GM21423 (cell line): ENCODE measurements around the gene HIVEP3.

ENCODE experiments used
- ATAC-seq: cut with Tn5 transposase; IDR thresholded peaks from one replicate; pipeline ENCODE4 v1.9.1; 2021; ENCODE audit warnings: mild to moderate bottlenecking, moderate library complexity; ENCODE audit not compliant: unreplicated experiment

Gene HIVEP3

GRCh38 chr1:41621256-41621655 is 297.5 kb downstream of the HIVEP3 start:
- no peak for ATAC-seq

- no peak for ATAC-seq
These were observed 298.2 kb downstream of the HIVEP3 start for GRCh38 chr1:41620365-41621169.

- no peak for ATAC-seq
These were observed 299.0 kb downstream of the HIVEP3 start for GRCh38 chr1:41619511-41620364.

GRCh38 chr1:41618871-41619270 is 299.9 kb downstream of the HIVEP3 start:
- no peak for ATAC-seq

- no peak for ATAC-seq
These were observed 300.5 kb downstream of the HIVEP3 start for GRCh38 chr1:41618066-41618825.

- ATAC-seq: no peak
These were observed 301.4 kb downstream of the HIVEP3 start for GRCh38 chr1:41617336-41617735.

- no peak for ATAC-seq
These were observed 302.2 kb downstream of the HIVEP3 start for GRCh38 chr1:41616563-41616962.

GRCh38 chr1:41615981-41616380 is 302.7 kb downstream of the HIVEP3 start:
- ATAC-seq: no peak

GRCh38 chr1:41615316-41615715 is 303.4 kb downstream of the HIVEP3 start:
- ATAC-seq: no peak

GRCh38 chr1:41614818-41615217 is 303.9 kb downstream of the HIVEP3 start:
- ATAC-seq: no peak

GRCh38 chr1:41613689-41614574 is 304.8 kb downstream of the HIVEP3 start:
- no peak for ATAC-seq

GRCh38 chr1:41612953-41613352 is 305.8 kb downstream of the HIVEP3 start:
- ATAC-seq: no peak

GRCh38 chr1:41611932-41612450 is 306.7 kb downstream of the HIVEP3 start:
- no peak for ATAC-seq

GRCh38 chr1:41611068-41611931 is 307.4 kb downstream of the HIVEP3 start:
- ATAC-seq: no peak

GRCh38 chr1:41610361-41610760 is 308.4 kb downstream of the HIVEP3 start:
- no peak for ATAC-seq

- no peak for ATAC-seq
These were observed 309.4 kb downstream of the HIVEP3 start for GRCh38 chr1:41609166-41609883.

GRCh38 chr1:41608211-41608610 is 310.5 kb downstream of the HIVEP3 start:
- no peak for ATAC-seq

- ATAC-seq: no peak
These were observed 310.9 kb downstream of the HIVEP3 start for GRCh38 chr1:41607808-41608207.
